ENCODE data around the gene SH3BGRL2. TPM values are rescaled to one million over a fixed set of nuclear protein-coding genes. Genes with fewer than 3 reads are reported as not detected.

SH3BGRL2 gene
- total and polyA plus RNA-seq, 2 experiments from 2014 or later, result 8.4 to 24.5 TPM

GRCh38 chr6:79607000-79607399 is 24.1 kb upstream of the SH3BGRL2 start (continued):
- TF ChIP-seq ZNF462 (CRISPR knock-in tag; IDR thresholded peaks at IDR 0.05) (no peak), ZNF114 (CRISPR knock-in tag; IDR thresholded peaks at IDR 0.05) (no peak), ZNF331 (CRISPR knock-in tag; IDR thresholded peaks at IDR 0.05; ENCODE audit: low read depth) (no peak), STAT1 (IDR thresholded peaks at IDR 0.05; ENCODE audit: unreplicated experiment) (no peak)

- Mint-ChIP-seq H3K36me3 (ENCODE audit: low read depth) (no peaks in the 10 kb centered on the region), H3K4me1 (peaks cover 3% of the 10 kb centered on the region; the same call in 1 of the 3 replicates)
- TF ChIP-seq ETS1 (IDR thresholded peaks at IDR 0.05), result no peak
- no peak for TF ChIP-seq NANOG (IDR thresholded peaks at IDR 0.05; ENCODE audit: borderline replicate concordance)
- no peak for TF ChIP-seq REST (IDR thresholded peaks at IDR 0.05; ENCODE audit: unreplicated experiment)
- TF ChIP-seq ZNF331 (CRISPR knock-in tag; IDR thresholded peaks at IDR 0.05; ENCODE audit: low read depth), result no peak
- TF ChIP-seq EZH2 (IDR thresholded peaks at IDR 0.05; ENCODE audit: low read depth, unreplicated experiment), result no peak
- TF ChIP-seq STAT1 (IDR thresholded peaks at IDR 0.05; ENCODE audit: unreplicated experiment), result no peak
Observed at GRCh38 chr6:79608334-79609224, 22.6 kb upstream of the SH3BGRL2 start.

More at GRCh38 chr6:79608334-79609224, 22.6 kb upstream of the SH3BGRL2 start:
- no peaks in the 10 kb centered on the region for H3K79me2 ChIP-seq (replicated peaks; ENCODE audit: insufficient read depth)
- H3K9me2 ChIP-seq (ENCODE audit: insufficient read depth), result no peaks in the 10 kb centered on the region
- no peaks in the 10 kb centered on the region for H3K36me3 ChIP-seq (ENCODE audit: insufficient read depth)
- no peak overlapping the region for H2AFZ ChIP-seq
- H3K9me3 Mint-ChIP-seq, result no peaks in the 10 kb centered on the region
- H3K4me3 Mint-ChIP-seq, result no peak overlapping the region
- H3K27me3 ChIP-seq (ENCODE audit: insufficient read depth), result no peaks in the 10 kb centered on the region
- no peak overlapping the region for H3K27ac Mint-ChIP-seq
- H3K4me3 ChIP-seq, result no peak overlapping the region
- H3K27me3 Mint-ChIP-seq (ENCODE audit: insufficient read depth, low read depth, poor library complexity), result no peaks in the 10 kb centered on the region
- H4K20me1 ChIP-seq (replicated peaks; ENCODE audit: insufficient read depth), result no peaks in the 10 kb centered on the region
- H3F3A ChIP-seq (replicated peaks; ENCODE audit: low read depth), result no peaks in the 10 kb centered on the region
- no peak overlapping the region for H3K4me2 ChIP-seq
- ATAC-seq (no peak), DNase-seq (ENCODE audit: low spot score) (no peak)
- no peaks in the 10 kb centered on the region for H3K4me1 ChIP-seq (ENCODE audit: insufficient read depth)
- H3K27ac ChIP-seq (ENCODE audit: low read depth), result no peak overlapping the region
